ENCODE measurements around the gene CFAP53.
"Not testable (repeated sequence)": the region's sequence is repeated elsewhere in the genome, so short reads cannot be mapped to it uniquely, and the experiment has no call there.

The CFAP53 gene

GRCh38 chr18:50273203-50274043 is 7.1 kb upstream of the CFAP53 start:
- in situ Hi-C loops (cut with MboI; ENCODE audit: low sequenced_read_pairs), result loop anchor here (25.0 kb wide), 1 partner anchor 786 kb away; the partner anchor contains the start of genes C18orf32 and RPL17

- in situ Hi-C loops (cut with MboI; ENCODE audit: low sequenced_read_pairs), result loop anchor here (25.0 kb wide), 1 partner anchor 785 kb away; the partner anchor contains the start of genes C18orf32 and RPL17
Measured at GRCh38 chr18:50272568-50272967, 6.3 kb upstream of the CFAP53 start.

GRCh38 chr18:50268022-50268747 is 1.9 kb upstream of the CFAP53 start:
- in situ Hi-C loops (cut with MboI; ENCODE audit: low sequenced_read_pairs), result loop anchor here (25.0 kb wide), 1 partner anchor 781 kb away; the partner anchor contains the start of genes C18orf32 and RPL17

- in situ Hi-C loops (cut with MboI; ENCODE audit: low sequenced_read_pairs), result loop anchor here (25.0 kb wide), 1 partner anchor 776 kb away; the partner anchor contains the start of genes C18orf32 and RPL17
Measured at GRCh38 chr18:50262977-50263376, 3.3 kb downstream of the CFAP53 start.

GRCh38 chr18:50250935-50251334 is 15.4 kb downstream of the CFAP53 start:
- in situ Hi-C loops (cut with MboI; ENCODE audit: low sequenced_read_pairs), result loop anchor here (25.0 kb wide), 1 partner anchor 764 kb away; the partner anchor contains the start of genes C18orf32 and RPL17

GRCh38 chr18:50249576-50249975 is 16.7 kb downstream of the CFAP53 start:
- in situ Hi-C loops (cut with MboI; ENCODE audit: low sequenced_read_pairs), result no loop called here

GRCh38 chr18:50247561-50247960 is 18.7 kb downstream of the CFAP53 start:
- in situ Hi-C loops (cut with MboI; ENCODE audit: low sequenced_read_pairs), result no loop called here

- in situ Hi-C loops (cut with MboI; ENCODE audit: low sequenced_read_pairs), result not testable (repeated sequence)
Measured at GRCh38 chr18:50241768-50242167, 24.5 kb downstream of the CFAP53 start.

- in situ Hi-C loops (cut with MboI; ENCODE audit: low sequenced_read_pairs), result no loop called here
Measured at GRCh38 chr18:50240080-50240563, 26.2 kb downstream of the CFAP53 start.

- in situ Hi-C loops (cut with MboI; ENCODE audit: low sequenced_read_pairs), result no loop called here
Measured at GRCh38 chr18:50232419-50232818, 33.9 kb downstream of the CFAP53 start.

GRCh38 chr18:50231621-50232020 is 34.7 kb downstream of the CFAP53 start:
- in situ Hi-C loops (cut with MboI; ENCODE audit: low sequenced_read_pairs), result no loop called here

- in situ Hi-C loops (cut with MboI; ENCODE audit: low sequenced_read_pairs), result not testable (repeated sequence)
Measured at GRCh38 chr18:50220249-50220648, 46.0 kb downstream of the CFAP53 start.

GRCh38 chr18:50218432-50219197 is 47.7 kb downstream of the CFAP53 start:
- in situ Hi-C loops (cut with MboI; ENCODE audit: low sequenced_read_pairs), result no loop called here

GRCh38 chr18:50209311-50209710 is 57.0 kb downstream of the CFAP53 start:
- in situ Hi-C loops (cut with MboI; ENCODE audit: low sequenced_read_pairs), result no loop called here

- in situ Hi-C loops (cut with MboI; ENCODE audit: low sequenced_read_pairs), result no loop called here
Measured at GRCh38 chr18:50207722-50208121, 58.6 kb downstream of the CFAP53 start.

- in situ Hi-C loops (cut with MboI; ENCODE audit: low sequenced_read_pairs), result no loop called here
Measured at GRCh38 chr18:50203801-50204604, 62.3 kb downstream of the CFAP53 start.

- in situ Hi-C loops (cut with MboI; ENCODE audit: low sequenced_read_pairs), result no loop called here
Measured at GRCh38 chr18:50201476-50202018, 64.7 kb downstream of the CFAP53 start.

GRCh38 chr18:50199921-50200320 is 66.4 kb downstream of the CFAP53 start:
- in situ Hi-C loops (cut with MboI; ENCODE audit: low sequenced_read_pairs), result no loop called here

- in situ Hi-C loops (cut with MboI; ENCODE audit: low sequenced_read_pairs), result no loop called here
Measured at GRCh38 chr18:50199346-50199855, 66.9 kb downstream of the CFAP53 start.

Measured in HL-60/S4 (cell line).